Endothelial cell (in vitro differentiated cells): ENCODE data around the gene KCNG2. TPM values are rescaled to one million over a fixed set of nuclear protein-coding genes. Genes with fewer than 3 reads are reported as not detected.

Source experiments
- DNase-seq: peaks from one replicate; pipeline ENCODE4 v3.0.0; 2021; ENCODE audit warnings: low spot score
- H3K27ac Mint-ChIP-seq: one replicate; pipeline ENCODE4 v1.8.0; 2021; ENCODE audit warnings: mixed read lengths, inconsistent platforms; ENCODE audit not compliant: unreplicated experiment
- H3K27me3 Mint-ChIP-seq: one replicate; pipeline ENCODE4 v1.8.0; 2021; ENCODE audit warnings: mild to moderate bottlenecking, moderate library complexity, mixed read lengths, inconsistent platforms; ENCODE audit not compliant: unreplicated experiment
- H3K36me3 Mint-ChIP-seq: one replicate; pipeline ENCODE4 v1.8.0; 2021; ENCODE audit warnings: mild to moderate bottlenecking, low read depth, mixed read lengths, inconsistent platforms; ENCODE audit not compliant: unreplicated experiment
- H3K4me1 Mint-ChIP-seq: one replicate; pipeline ENCODE4 v1.8.0; 2021; ENCODE audit warnings: mild to moderate bottlenecking, mixed read lengths, inconsistent platforms; ENCODE audit not compliant: unreplicated experiment
- H3K4me3 Mint-ChIP-seq: one replicate; pipeline ENCODE4 v1.8.0; 2021; ENCODE audit warnings: mild to moderate bottlenecking, mixed read lengths, inconsistent platforms; ENCODE audit not compliant: unreplicated experiment
- H3K9me3 Mint-ChIP-seq: one replicate; pipeline ENCODE4 v1.8.0; 2021; ENCODE audit warnings: mixed read lengths, inconsistent platforms; ENCODE audit not compliant: unreplicated experiment
- total RNA-seq: library from RNA; stranded (reverse); fragmentation: NEBNext Ultra II Directional; extraction: Animal tissue kit (Norgen Biotek cat#: 25700); gene quantifications from one replicate; pipeline ENCODE4 v1.2.1, GENCODE V29; 2021; ENCODE audit not compliant: unreplicated experiment
- TF ChIP-seq, protein P1 (sequence below): fragments of 200-600 bp; sonication (generic); IDR thresholded peaks from one replicate; pipeline ENCODE4 v1.5.0; 2021; ENCODE audit warnings: antibody characterized with exemption; ENCODE audit not compliant: unreplicated experiment

KCNG2 gene
- total RNA-seq, 1 donor from 2014 or later = 0.56 TPM

DNA sequence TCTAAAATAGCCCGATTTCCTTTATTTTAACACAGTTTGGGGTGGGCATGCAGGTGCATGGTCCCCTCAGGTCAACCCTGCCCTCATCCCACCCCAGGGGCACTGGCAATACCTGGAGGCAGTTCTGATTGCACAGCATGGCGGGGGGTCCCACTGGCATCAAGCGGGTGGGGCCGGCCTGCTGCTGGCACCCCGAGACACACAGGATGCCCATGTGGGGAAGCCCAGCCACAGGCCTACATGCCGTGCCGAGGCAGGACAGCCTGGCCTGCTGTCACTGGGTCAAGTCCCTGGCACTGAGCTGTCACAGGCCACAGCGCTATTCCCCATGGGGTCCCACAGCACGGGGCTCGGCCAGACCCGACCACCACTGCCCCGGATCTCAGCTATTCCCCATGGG, 11.9 kb upstream of the KCNG2 start:
- H3K9me3 Mint-ChIP-seq = no peaks in the 10 kb centered on the region
- DNase-seq = no peak
- TF ChIP-seq, protein P1, sequence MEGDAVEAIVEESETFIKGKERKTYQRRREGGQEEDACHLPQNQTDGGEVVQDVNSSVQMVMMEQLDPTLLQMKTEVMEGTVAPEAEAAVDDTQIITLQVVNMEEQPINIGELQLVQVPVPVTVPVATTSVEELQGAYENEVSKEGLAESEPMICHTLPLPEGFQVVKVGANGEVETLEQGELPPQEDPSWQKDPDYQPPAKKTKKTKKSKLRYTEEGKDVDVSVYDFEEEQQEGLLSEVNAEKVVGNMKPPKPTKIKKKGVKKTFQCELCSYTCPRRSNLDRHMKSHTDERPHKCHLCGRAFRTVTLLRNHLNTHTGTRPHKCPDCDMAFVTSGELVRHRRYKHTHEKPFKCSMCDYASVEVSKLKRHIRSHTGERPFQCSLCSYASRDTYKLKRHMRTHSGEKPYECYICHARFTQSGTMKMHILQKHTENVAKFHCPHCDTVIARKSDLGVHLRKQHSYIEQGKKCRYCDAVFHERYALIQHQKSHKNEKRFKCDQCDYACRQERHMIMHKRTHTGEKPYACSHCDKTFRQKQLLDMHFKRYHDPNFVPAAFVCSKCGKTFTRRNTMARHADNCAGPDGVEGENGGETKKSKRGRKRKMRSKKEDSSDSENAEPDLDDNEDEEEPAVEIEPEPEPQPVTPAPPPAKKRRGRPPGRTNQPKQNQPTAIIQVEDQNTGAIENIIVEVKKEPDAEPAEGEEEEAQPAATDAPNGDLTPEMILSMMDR = no peak
- peaks cover 4% of the 10 kb centered on the region for H3K4me1 Mint-ChIP-seq
- no peak overlapping the region for H3K27ac Mint-ChIP-seq
- peaks cover 14% of the 10 kb centered on the region for H3K27me3 Mint-ChIP-seq
- H3K36me3 Mint-ChIP-seq = peaks cover 3% of the 10 kb centered on the region
- no peak overlapping the region for H3K4me3 Mint-ChIP-seq

DNA sequence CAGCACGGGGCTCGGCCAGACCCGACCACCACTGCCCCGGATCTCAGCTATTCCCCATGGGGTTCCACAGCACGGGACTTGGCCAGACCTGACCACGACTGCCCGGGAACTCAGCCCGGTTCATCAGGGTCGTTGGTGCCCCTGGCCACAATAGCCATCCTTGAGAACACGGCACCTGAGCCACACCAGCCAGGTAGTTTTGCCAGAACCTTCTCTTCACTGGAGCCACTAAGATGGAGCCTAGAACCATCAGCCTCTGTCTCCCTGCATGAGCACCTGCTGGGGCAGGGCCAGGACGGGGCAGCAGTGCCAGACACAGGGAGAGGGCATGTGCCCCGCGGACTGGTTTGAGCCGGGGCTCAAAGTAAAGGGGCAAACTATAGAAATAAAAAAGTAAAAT, 11.4 kb upstream of the KCNG2 start:
- H3K27me3 Mint-ChIP-seq = peaks cover 14% of the 10 kb centered on the region
- no peak overlapping the region for H3K27ac Mint-ChIP-seq
- peaks cover 8% of the 10 kb centered on the region for H3K4me1 Mint-ChIP-seq
- H3K36me3 Mint-ChIP-seq = peaks cover 3% of the 10 kb centered on the region
- no peaks in the 10 kb centered on the region for H3K9me3 Mint-ChIP-seq
- TF ChIP-seq, protein P1 = no peak
- no peak for DNase-seq
- H3K4me3 Mint-ChIP-seq = no peak overlapping the region

DNA sequence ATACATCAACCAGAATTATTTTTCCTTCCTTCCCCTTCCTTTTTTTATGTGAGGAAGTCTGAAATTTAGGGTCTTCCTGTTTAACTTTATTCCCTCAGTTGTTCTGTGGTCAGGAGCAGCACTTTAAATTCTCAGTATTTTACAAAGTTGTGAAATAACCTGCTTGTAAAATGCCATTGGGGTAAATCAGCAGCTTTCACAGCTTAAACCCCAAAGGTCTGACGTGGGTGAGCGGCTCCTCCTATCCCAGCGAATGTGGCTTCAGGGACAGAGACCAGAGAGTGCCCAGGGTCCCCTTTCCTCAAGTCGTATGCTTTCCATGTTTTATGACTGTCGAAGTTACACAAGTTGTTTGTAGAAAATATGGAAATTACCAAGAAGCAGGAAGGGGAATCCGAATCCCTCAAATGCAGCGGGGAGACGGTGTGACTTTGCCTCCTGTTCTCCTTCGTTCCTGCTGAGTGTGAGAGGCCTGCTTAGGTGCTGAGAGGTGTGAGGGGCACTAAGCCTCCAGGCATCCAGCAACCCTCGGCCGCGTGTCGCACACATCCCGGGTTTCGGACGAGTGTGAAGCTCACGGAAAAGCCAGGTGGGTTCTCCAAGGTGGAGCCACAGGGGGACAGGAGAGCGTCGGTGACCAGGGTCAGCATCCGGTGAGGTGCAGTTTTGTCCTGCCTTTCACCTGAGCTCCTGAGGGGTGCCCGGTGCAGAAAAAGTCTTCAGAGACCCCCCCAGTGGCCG, 10.8 kb upstream of the KCNG2 start:
- no peak overlapping the region for H3K27ac Mint-ChIP-seq
- H3K9me3 Mint-ChIP-seq = no peaks in the 10 kb centered on the region
- peaks cover 13% of the 10 kb centered on the region for H3K4me1 Mint-ChIP-seq
- peaks cover 14% of the 10 kb centered on the region for H3K27me3 Mint-ChIP-seq
- DNase-seq = no peak
- no peak overlapping the region for H3K4me3 Mint-ChIP-seq
- TF ChIP-seq, protein P1 = no peak
- peaks cover 3% of the 10 kb centered on the region for H3K36me3 Mint-ChIP-seq

DNA sequence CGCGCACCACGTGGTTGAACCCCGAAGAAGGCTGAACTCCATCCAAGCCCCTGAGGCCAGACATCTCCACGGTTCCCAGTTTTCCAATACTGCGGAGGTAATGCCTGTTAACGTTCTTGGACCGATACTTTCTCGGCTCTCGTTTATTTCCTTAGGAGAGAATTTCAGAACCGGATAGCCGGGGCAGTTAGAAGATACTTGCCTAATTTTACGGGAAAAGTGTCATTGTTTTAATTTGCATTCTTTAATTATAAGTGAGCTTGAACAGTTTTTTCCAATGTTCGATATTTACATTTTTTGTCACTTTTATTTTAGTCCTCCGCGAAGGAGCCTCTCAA, 10.2 kb upstream of the KCNG2 start:
- H3K4me1 Mint-ChIP-seq = peaks cover 13% of the 10 kb centered on the region
- DNase-seq = no peak
- TF ChIP-seq, protein P1 = no peak
- no peaks in the 10 kb centered on the region for H3K9me3 Mint-ChIP-seq
- H3K27ac Mint-ChIP-seq = no peak overlapping the region
- peaks cover 16% of the 10 kb centered on the region for H3K27me3 Mint-ChIP-seq
- peaks cover 3% of the 10 kb centered on the region for H3K36me3 Mint-ChIP-seq
- no peak overlapping the region for H3K4me3 Mint-ChIP-seq

DNA sequence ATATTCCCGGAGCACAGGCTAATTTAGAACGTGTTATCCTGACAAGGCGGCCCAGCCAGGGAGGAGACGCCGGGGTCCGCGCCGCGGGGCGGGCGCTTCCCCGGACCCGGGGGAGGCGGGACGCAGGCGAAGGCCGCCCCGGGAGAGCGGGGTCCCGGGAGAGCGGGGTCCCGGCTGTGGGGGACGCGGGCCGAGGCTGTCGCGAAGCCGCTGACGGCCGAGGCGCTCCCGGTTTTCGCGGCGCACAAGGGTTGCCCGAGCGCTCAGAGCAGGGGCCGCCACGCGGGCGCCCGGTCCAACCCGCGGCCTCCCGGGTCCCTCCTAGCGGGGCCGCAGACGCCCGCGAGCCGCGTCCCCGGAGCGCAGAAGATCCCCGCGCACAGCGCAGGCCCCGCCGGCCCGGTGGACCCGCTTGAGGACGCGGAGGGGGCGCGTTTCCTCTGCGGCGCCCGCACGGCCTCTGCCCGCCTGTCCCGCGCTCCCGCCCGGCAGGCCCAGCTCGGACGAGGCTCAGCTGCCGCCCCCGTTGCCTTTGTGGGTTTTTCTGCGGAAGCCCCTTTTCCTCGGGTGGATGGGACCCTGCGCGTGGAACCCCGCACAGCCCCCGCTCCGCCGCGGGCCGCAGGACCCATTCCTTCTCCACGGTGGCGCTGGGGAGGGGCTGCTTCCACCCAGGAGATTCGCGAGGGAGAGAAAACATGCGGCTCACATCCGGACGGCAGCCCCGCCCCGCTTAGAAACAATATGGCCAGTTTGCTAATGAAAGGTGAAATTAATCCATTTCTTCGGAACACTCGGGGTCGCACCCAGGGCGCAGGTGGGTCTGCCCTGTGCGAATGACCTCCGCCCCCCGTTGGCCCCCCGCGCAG, 9.6 kb upstream of the KCNG2 start:
- Mint-ChIP-seq H3K4me3 (no peak overlapping the region), H3K36me3 (peaks cover 3% of the 10 kb centered on the region), H3K27ac (no peak overlapping the region), H3K9me3 (no peaks in the 10 kb centered on the region), H3K4me1 (peaks cover 13% of the 10 kb centered on the region), H3K27me3 (peaks cover 18% of the 10 kb centered on the region)
- DNase-seq = no peak
- TF ChIP-seq, protein P1 = no peak
